K562 (cell line): ENCODE measurements around the gene CCDC88C. TPM values are rescaled to one million over a fixed set of nuclear protein-coding genes. Genes with fewer than 3 reads are reported as not detected.

Experiments
- ATAC-seq: fragments of 200-7000 bp; cut with Tn5 transposase; 3 replicates; pipeline ENCODE4 v1.9.1; 2020; ENCODE audit warnings: moderate library complexity
- BruUV-seq: library from RNA; stranded (reverse); fragments of 400-500 nt; replicated peaks from 2 replicates; lab custom pipeline; 2021; lab: Mats Ljungman, UMichigan
- CTCF ChIA-PET: fragments of 300-600 bp; formaldehyde crosslinking; extraction: SDS; loops from one replicate; lab custom pipeline; 2021; ENCODE audit warnings: low intra/inter-chr PET ratio; lab: Yijun Ruan, JAX
- POLR2A ChIA-PET: fragments of 300-600, 350-650 bp; sonication (Branson Sonifier 250); formaldehyde crosslinking; extraction: SDS; loops from one replicate; lab custom pipeline; 2021; ENCODE audit warnings: antibody characterized with exemption, inconsistent platforms; lab: Yijun Ruan, JAX
- DNase-seq, 4 experiments: peaks; one replicate each; pipeline versions ENCODE4 v3.0.0 to v3.0.0-alpha.2; 2011 to 2018; ENCODE audit warnings: low spot score in 3 of 4, mixed read lengths in 3 of 4; ENCODE audit errors: extremely low read depth in 1 of 4
- FAIRE-seq: peaks from 2 replicates; lab custom pipeline; 2011; peaks lifted over from hg19 to GRCh38; lab: Jason Lieb, UNC
- H2AFZ ChIP-seq: 2 replicates; pipeline ENCODE4 v1.6.0; 2011; ENCODE audit warnings: low read depth, low read length, control low read depth, inconsistent platforms
- H3K27ac ChIP-seq: fragments of 200-600 bp; 3 replicates; pipeline ENCODE4 v1.8.0; 2011; ENCODE audit warnings: low read depth, mild to moderate bottlenecking, control low read depth, inconsistent platforms, low read length, moderate library complexity, mixed read lengths; ENCODE audit errors: extremely low read depth
- H3K27me3 ChIP-seq, 2 experiments: fragments of 300-600 bp in 1 of 2; 2 replicates in 1 of 2; 3 replicates in 1 of 2; pipeline versions ENCODE4 v1.6.0 to v1.8.0; 2011; ENCODE audit warnings: inconsistent platforms in 2 of 2, low read length in 2 of 2, mild to moderate bottlenecking in 1 of 2, mixed read lengths in 1 of 2, moderate library complexity in 1 of 2; ENCODE audit not compliant: control insufficient read depth in 2 of 2, insufficient read depth in 2 of 2
- H3K36me3 ChIP-seq: fragments of 300-600 bp; 3 replicates; pipeline ENCODE4 v1.8.0; 2011; ENCODE audit warnings: mild to moderate bottlenecking, low read length, inconsistent platforms; ENCODE audit not compliant: control insufficient read depth, insufficient read depth
- H3K4me1 ChIP-seq, 2 experiments: fragments of 200-600 bp in 1 of 2; replicated peaks in 1 of 2; 2 replicates in 1 of 2; 3 replicates in 1 of 2; pipeline versions ENCODE4 v1.5.1 to v1.8.0; 2011; ENCODE audit warnings: inconsistent platforms in 2 of 2, low read length in 2 of 2, mild to moderate bottlenecking in 1 of 2, mixed read lengths in 1 of 2, moderate library complexity in 1 of 2; ENCODE audit not compliant: control insufficient read depth in 2 of 2, insufficient read depth in 2 of 2
- H3K4me2 ChIP-seq: 2 replicates; pipeline ENCODE4 v1.6.1; 2011; ENCODE audit warnings: low read length, control low read depth, inconsistent platforms, mixed read lengths; ENCODE audit not compliant: insufficient read depth
- H3K4me3 ChIP-seq: fragments of 200-600 bp; sonication (generic), shearing (Covaris generic); 2 replicates; pipeline ENCODE4 v1.5.1; 2016; ENCODE audit warnings: control low read depth, inconsistent platforms
- H3K79me2 ChIP-seq: fragments of 200-600 bp; 3 replicates; pipeline ENCODE4 v1.8.0; 2011; ENCODE audit warnings: low read length, inconsistent platforms; ENCODE audit not compliant: control insufficient read depth, insufficient read depth
- H3K9ac ChIP-seq, 2 experiments: 2 replicates each; pipeline versions ENCODE4 v1.6.0 to v1.6.1; 2011; ENCODE audit warnings: low read depth in 2 of 2, low read length in 2 of 2, control low read depth in 1 of 2, inconsistent platforms in 1 of 2, mild to moderate bottlenecking in 1 of 2, mixed read lengths in 1 of 2; ENCODE audit not compliant: insufficient read depth in 1 of 2
- H3K9me1 ChIP-seq: one replicate; pipeline ENCODE4 v1.6.0; 2011; ENCODE audit warnings: inconsistent platforms, mild to moderate bottlenecking, low read length, moderate library complexity; ENCODE audit not compliant: control insufficient read depth, insufficient read depth
- H3K9me3 ChIP-seq: replicated peaks from 2 replicates; pipeline ENCODE4 v1.5.1; 2011; ENCODE audit warnings: low read depth, low read length, inconsistent platforms; ENCODE audit not compliant: control insufficient read depth, insufficient read depth
- H4K20me1 ChIP-seq: replicated peaks from 2 replicates; pipeline ENCODE4 v1.6.1; 2011; ENCODE audit warnings: low read length, inconsistent platforms, mixed read lengths; ENCODE audit not compliant: control insufficient read depth, insufficient read depth
- CBX2 ChIP-seq: fragments of 200-600 bp; sonication (generic); IDR thresholded peaks from one replicate; pipeline ENCODE4 v1.6.1; 2012; ENCODE audit warnings: mild to moderate bottlenecking, low read length, inconsistent platforms; ENCODE audit not compliant: insufficient read depth, poor library complexity, severe bottlenecking
- RAD21 ChIP-seq, 2 experiments: fragments of 250-450 bp in 1 of 2; fragments of 450-650 bp in 1 of 2; sonication (Bioruptor Pico) in 1 of 2; formaldehyde crosslinking in 1 of 2; IDR thresholded peaks in 1 of 2; conservative IDR thresholded peaks in 1 of 2; 2 replicates each; pipeline versions ENCODE4 v1.4.0 to v1.8.0; 2020 to 2022; ENCODE audit warnings: mild to moderate bottlenecking in 2 of 2, moderate library complexity in 1 of 2
- TSC22D4 ChIP-seq: fragments of 450-650 bp; IDR thresholded peaks from 2 replicates; pipeline ENCODE4 v1.6.1; 2016; ENCODE audit warnings: missing genetic modification characterization, missing biosample characterization, control low read depth
- ZNF717 ChIP-seq: fragments of 250-450 bp; sonication (Bioruptor Pico); IDR thresholded peaks from 2 replicates; pipeline ENCODE4 v1.5.0; 2021
- WGBS: fragments of 100-300 bp; shearing (Covaris generic); methylation state at CpG from one replicate; pipeline ENCODE4 v1.1.6; 2016; ENCODE audit warnings: low coverage, mixed read lengths; ENCODE audit not compliant: insufficient coverage; ENCODE audit errors: missing lambda C conversion rate; 5-methylcytosine and 5-hydroxymethylcytosine counted together
- in situ Hi-C: fragments of 300-500 bp; cut with MboI; formaldehyde crosslinking; loops from 4 replicates; pipeline ENCODE4 v1.15.0; 2018; ENCODE audit warnings: inconsistent platforms, mixed read lengths
- intact Hi-C: fragments of 100-400 bp; cut with micrococcal nuclease; formaldehyde crosslinking; loops from 2 replicates; pipeline ENCODE4 v1.14.2; 2022
- polyA plus RNA-seq, 8 experiments: library from polyadenylated mRNA; depleted of rRNA in 4 of 8; stranded (reverse) in 5 of 8; unstranded in 3 of 8; fragments of >200 nt; fragmentation: Nextera tagmentation in 2 of 8; fragmentation: Illumina TruSeq in 1 of 8; extraction: Ambion mirVana in 2 of 8; extraction: Trizol in 1 of 8; gene quantifications; 2 replicates each; pipeline versions ENCODE4 v1.2.1 to v1.2.3, GENCODE V29; 2011 to 2014; ENCODE audit warnings: inconsistent platforms in 1 of 8, missing spikeins in 1 of 8
- total RNA-seq, 7 experiments: library from RNA; depleted of rRNA in 6 of 7; stranded (reverse); fragments of >200 nt in 6 of 7; fragmentation: Illumina TruSeq in 2 of 7; extraction: Trizol in 2 of 7; gene quantifications; 2 replicates each; pipeline versions ENCODE4 v1.2.1 to v1.2.3, GENCODE V29; 2011 to 2021; ENCODE audit warnings: low replicate concordance in 1 of 7
- TF ChIP-seq, protein P1 (sequence below): fragments of 250-450 bp; sonication (Bioruptor Pico); IDR thresholded peaks from 2 replicates; pipeline ENCODE4 v1.5.0; 2021
- TF ChIP-seq, protein P2 (sequence below): sonication (generic); formaldehyde crosslinking; IDR thresholded peaks from 2 replicates; pipeline ENCODE4 v1.8.0; 2022; ENCODE audit warnings: missing genetic modification reagents, mild to moderate bottlenecking, borderline replicate concordance
- TF ChIP-seq, protein P3 (sequence below): fragments of 250-450 bp; sonication (Bioruptor Pico); IDR thresholded peaks from 2 replicates; pipeline ENCODE4 v1.4.0; 2020

Gene CCDC88C
- total and polyA plus RNA-seq, 9 of the 15 experiments (the other 6 are each of a cell fraction or from before 2014, with no cell fraction given), result 0.62 to 22.5 (median 10.7) TPM

DNA sequence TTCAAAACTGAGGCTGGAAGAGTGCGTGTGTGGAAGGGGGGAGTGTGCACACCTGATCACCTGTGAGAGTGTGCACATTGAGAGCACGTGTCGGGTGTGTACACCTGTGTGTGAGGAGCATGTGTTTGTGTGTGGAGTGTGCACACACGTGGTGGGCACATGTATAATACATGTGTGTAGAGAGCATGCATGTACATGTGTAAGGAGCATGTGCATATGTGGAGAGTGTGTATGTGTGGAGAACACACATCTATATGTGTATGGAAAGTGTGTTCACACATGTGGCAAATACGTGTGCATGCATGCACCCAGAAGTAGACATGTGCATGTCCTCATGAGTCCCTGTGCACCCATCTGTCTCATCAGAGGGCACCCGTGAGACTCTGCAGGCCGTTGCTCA, 110.0 kb downstream of the CCDC88C start:
- no peaks in the 10 kb centered on the region for H3K27me3 ChIP-seq
- H3K79me2 ChIP-seq, result no peaks in the 10 kb centered on the region
- H3K9ac ChIP-seq, result no peak overlapping the region
- H3K4me3 ChIP-seq, result no peak overlapping the region
- peaks cover 4 to 15% of the 10 kb centered on the region in 2 experiments; a peak in 2 of 5 replicates for H3K4me1 ChIP-seq
- 78% methylated on average over 7 of the region's 7 CpGs for WGBS
- H3K36me3 ChIP-seq, result peaks cover 56% of the 10 kb centered on the region; the same call in 2 of the 3 replicates
- H3K9me1 ChIP-seq, result no peaks in the 10 kb centered on the region
- ATAC-seq, result no peak
- H3K27ac ChIP-seq, result no peak overlapping the region
- H4K20me1 ChIP-seq, result no peaks in the 10 kb centered on the region
- BruUV-seq, result no TSS peak
- in situ Hi-C loops, result no loop called here
- TF ChIP-seq, protein P1, sequence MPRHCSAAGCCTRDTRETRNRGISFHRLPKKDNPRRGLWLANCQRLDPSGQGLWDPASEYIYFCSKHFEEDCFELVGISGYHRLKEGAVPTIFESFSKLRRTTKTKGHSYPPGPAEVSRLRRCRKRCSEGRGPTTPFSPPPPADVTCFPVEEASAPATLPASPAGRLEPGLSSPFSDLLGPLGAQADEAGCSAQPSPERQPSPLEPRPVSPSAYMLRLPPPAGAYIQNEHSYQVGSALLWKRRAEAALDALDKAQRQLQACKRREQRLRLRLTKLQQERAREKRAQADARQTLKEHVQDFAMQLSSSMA (CRISPR knock-in tag), result no peak
- no peak for TF ChIP-seq TSC22D4
- FAIRE-seq, result no peak
- CTCF ChIA-PET, result no interaction called here
- intact Hi-C loops, result no loop called here
- DNase-seq, result no peak
- no peak overlapping the region for H2AFZ ChIP-seq
- no peaks in the 10 kb centered on the region for H3K9me3 ChIP-seq
- no peak overlapping the region for H3K4me2 ChIP-seq
- POLR2A ChIA-PET, result no interaction called here

DNA sequence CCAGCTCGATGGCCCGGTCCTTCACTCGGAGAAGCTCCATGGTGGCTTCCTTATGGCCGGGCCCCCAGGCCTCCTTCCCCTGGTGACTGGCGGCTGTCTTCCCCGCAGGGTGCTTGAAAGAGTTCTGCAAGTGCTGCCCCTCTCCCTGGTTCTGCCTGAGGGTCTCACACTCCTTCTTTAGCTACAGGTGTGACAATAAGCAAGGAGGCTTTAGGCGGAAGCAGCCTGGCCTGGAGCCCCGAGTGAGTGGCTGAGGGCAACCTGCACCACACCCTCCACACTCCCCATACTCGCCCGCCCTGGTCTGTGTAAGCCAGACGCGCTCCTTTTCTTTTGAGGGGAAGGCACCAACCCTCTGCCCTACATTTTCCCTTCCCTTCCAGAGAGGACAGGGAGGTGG, 110.6 kb downstream of the CCDC88C start:
- ChIA-PET POLR2A (no interaction called here), CTCF (no interaction called here)
- Histone ChIP-seq H2AFZ (no peak overlapping the region), H3K4me1 (peaks cover 4 to 15% of the 10 kb centered on the region in 2 experiments; a peak in 2 of 5 replicates), H4K20me1 (no peaks in the 10 kb centered on the region), H3K36me3 (peaks cover 61% of the 10 kb centered on the region; the same call in 2 of the 3 replicates), H3K9ac (no peak overlapping the region), H3K4me2 (no peak overlapping the region), H3K27ac (no peak overlapping the region), H3K9me3 (no peaks in the 10 kb centered on the region), H3K79me2 (no peaks in the 10 kb centered on the region), H3K4me3 (no peak overlapping the region), H3K27me3 (no peaks in the 10 kb centered on the region), H3K9me1 (no peaks in the 10 kb centered on the region)
- BruUV-seq, result no TSS peak
- in situ Hi-C loops (no loop called here), intact Hi-C loops (no loop called here)
- FAIRE-seq (no peak), ATAC-seq (no peak), DNase-seq (no peak)
- no peak for TF ChIP-seq ZNF717 (CRISPR knock-in tag)
- TF ChIP-seq, protein P2, sequence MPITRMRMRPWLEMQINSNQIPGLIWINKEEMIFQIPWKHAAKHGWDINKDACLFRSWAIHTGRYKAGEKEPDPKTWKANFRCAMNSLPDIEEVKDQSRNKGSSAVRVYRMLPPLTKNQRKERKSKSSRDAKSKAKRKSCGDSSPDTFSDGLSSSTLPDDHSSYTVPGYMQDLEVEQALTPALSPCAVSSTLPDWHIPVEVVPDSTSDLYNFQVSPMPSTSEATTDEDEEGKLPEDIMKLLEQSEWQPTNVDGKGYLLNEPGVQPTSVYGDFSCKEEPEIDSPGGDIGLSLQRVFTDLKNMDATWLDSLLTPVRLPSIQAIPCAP (CRISPR knock-in tag), result no peak
- no peak for TF ChIP-seq CBX2
- no peak for TF ChIP-seq RAD21 (CRISPR knock-in tag; conservative IDR thresholded peaks at IDR 0.05 in 1 of 2, IDR thresholded peaks at IDR 0.05 in 1 of 2)
- TF ChIP-seq, protein P3, sequence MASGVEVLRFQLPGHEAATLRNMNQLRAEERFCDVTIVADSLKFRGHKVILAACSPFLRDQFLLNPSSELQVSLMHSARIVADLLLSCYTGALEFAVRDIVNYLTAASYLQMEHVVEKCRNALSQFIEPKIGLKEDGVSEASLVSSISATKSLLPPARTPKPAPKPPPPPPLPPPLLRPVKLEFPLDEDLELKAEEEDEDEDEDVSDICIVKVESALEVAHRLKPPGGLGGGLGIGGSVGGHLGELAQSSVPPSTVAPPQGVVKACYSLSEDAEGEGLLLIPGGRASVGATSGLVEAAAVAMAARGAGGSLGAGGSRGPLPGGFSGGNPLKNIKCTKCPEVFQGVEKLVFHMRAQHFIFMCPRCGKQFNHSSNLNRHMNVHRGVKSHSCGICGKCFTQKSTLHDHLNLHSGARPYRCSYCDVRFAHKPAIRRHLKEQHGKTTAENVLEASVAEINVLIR (CRISPR knock-in tag), result no peak
- 84% methylated on average over 9 of the region's 12 CpGs for WGBS
